ENCODE data around the gene ZSCAN18. TPM values are rescaled to one million over a fixed set of nuclear protein-coding genes. Genes with fewer than 3 reads are reported as not detected.

The ZSCAN18 gene
- total RNA-seq, 1 experiment from 2014 or later: 0.12 TPM

DNA sequence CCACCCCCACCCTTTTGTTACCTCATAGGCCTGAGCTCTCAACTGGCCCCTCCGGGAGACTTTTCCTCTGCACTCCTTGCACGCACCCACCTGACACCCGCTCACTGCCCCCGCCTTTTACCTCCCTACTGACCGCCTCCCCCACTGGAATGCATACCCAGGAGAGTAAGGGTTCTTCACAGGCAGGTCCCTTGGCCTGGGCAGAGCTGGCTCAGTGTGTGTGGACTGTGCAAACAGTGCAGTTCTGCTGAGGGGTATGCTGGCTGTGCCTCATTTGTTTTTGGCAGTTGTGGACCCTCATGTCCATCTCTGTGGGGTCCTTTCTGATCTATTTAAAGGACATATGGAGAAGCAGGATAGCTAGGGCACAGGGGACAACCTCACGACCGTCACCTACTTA lies 5.0 kb downstream of the ZSCAN18 start:
- H3K36me3 ChIP-seq (ENCODE audit: control insufficient read depth in 1 of 2, insufficient read depth in 2 of 2, low read length in 2 of 2): no peaks in the 10 kb centered on the region
- ATAC-seq: no peak
- H3K9ac ChIP-seq (ENCODE audit: low read length): no peak overlapping the region
- DNase-seq (ENCODE audit: low read depth, low spot score): no peak
- H4K20me1 ChIP-seq (ENCODE audit: insufficient read depth): no peaks in the 10 kb centered on the region
- RAD21 ChIA-PET (ENCODE audit: low non-redundant PET in 1 of 2, low total read pairs in 2 of 2, uncharacterized antibody in 2 of 2, unreplicated experiment in 2 of 2): no interaction called here
- no peaks in the 10 kb centered on the region for H3K27me3 ChIP-seq (ENCODE audit: insufficient read depth, low read length)
- POLR2A ChIA-PET: no interaction called here
- H2AFZ ChIP-seq (ENCODE audit: low read depth, low read length, poor library complexity, severe bottlenecking): no peak overlapping the region
- no peaks in the 10 kb centered on the region for H3K79me2 ChIP-seq (ENCODE audit: insufficient read depth, low read length)
- H3K4me3 ChIP-seq (replicated peaks in 1 of 2; ENCODE audit: low read depth in 1 of 2, low read length in 2 of 2): no peak overlapping the region
- H3K4me1 ChIP-seq (ENCODE audit: control insufficient read depth in 1 of 2, insufficient read depth in 2 of 2, low read length in 2 of 2): no peaks in the 10 kb centered on the region
- intact Hi-C loops (cut with micrococcal nuclease): no loop called here
- peaks cover 6 to 20% of the 10 kb centered on the region in 2 experiments; a peak in 2 of 4 replicates for H3K9me3 ChIP-seq (ENCODE audit: control insufficient read depth in 1 of 2, insufficient read depth in 1 of 2, low read depth in 1 of 2, low read length in 2 of 2)
- no TSS peak for BruUV-seq (replicated peaks)
- no peak overlapping the region for H3K27ac ChIP-seq (ENCODE audit: low read depth, low read length)
- H3K4me2 ChIP-seq (ENCODE audit: low read length): no peak overlapping the region
- no peaks in the 10 kb centered on the region for H3K9me2 ChIP-seq (ENCODE audit: insufficient read depth)
- CTCF ChIA-PET: no interaction called here
- no peak for TF ChIP-seq POLR2A (IDR thresholded peaks at IDR 0.05; ENCODE audit: borderline replicate concordance, extremely low read depth, insufficient read depth, insufficient read length)

GRCh38 chr19:58091251-58091995 lies 6.6 kb downstream of the ZSCAN18 start:
- H3K79me2 ChIP-seq (ENCODE audit: insufficient read depth, low read length): no peaks in the 10 kb centered on the region
- no peak for ATAC-seq
- TF ChIP-seq TCF7L2 (IDR thresholded peaks at IDR 0.05; ENCODE audit: borderline replicate concordance, extremely low read depth, insufficient read depth, insufficient read length) (no peak), CBX3 (IDR thresholded peaks at IDR 0.05; ENCODE audit: low read depth) (no peak), ZFX (IDR thresholded peaks at IDR 0.05) (no peak), EZH2 (IDR thresholded peaks at IDR 0.05) (no peak), CEBPB (IDR thresholded peaks at IDR 0.05; ENCODE audit: low read depth) (no peak), SRF (IDR thresholded peaks at IDR 0.05; ENCODE audit: low read depth) (no peak), SP1 (IDR thresholded peaks at IDR 0.05; ENCODE audit: low read depth) (no peak), RAD21 (IDR thresholded peaks at IDR 0.05; ENCODE audit: low read depth) (no peak), ZNF274 (IDR thresholded peaks at IDR 0.05; ENCODE audit: low read depth, low read length) (no peak), POLR2A (IDR thresholded peaks at IDR 0.05; ENCODE audit: borderline replicate concordance, extremely low read depth, insufficient read depth, insufficient read length) (no peak)
- no peaks in the 10 kb centered on the region for H3K36me3 ChIP-seq (ENCODE audit: control insufficient read depth in 1 of 2, insufficient read depth in 2 of 2, low read length in 2 of 2)
- no peak overlapping the region for H3K4me2 ChIP-seq (ENCODE audit: low read length)
- H3K4me3 ChIP-seq (replicated peaks in 1 of 2; ENCODE audit: low read depth in 1 of 2, low read length in 2 of 2): no peak overlapping the region
- H3K4me1 ChIP-seq (ENCODE audit: control insufficient read depth in 1 of 2, insufficient read depth in 2 of 2, low read length in 2 of 2): no peaks in the 10 kb centered on the region
- no peaks in the 10 kb centered on the region for H3K27me3 ChIP-seq (ENCODE audit: insufficient read depth, low read length)
- H4K20me1 ChIP-seq (ENCODE audit: insufficient read depth): no peaks in the 10 kb centered on the region
- ChIA-PET POLR2A (no interaction called here), CTCF (no interaction called here), RAD21 (ENCODE audit: low non-redundant PET in 1 of 2, low total read pairs in 2 of 2, uncharacterized antibody in 2 of 2, unreplicated experiment in 2 of 2) (no interaction called here)
- no peak for DNase-seq (ENCODE audit: low read depth, low spot score)
- peaks cover 9 to 20% of the 10 kb centered on the region in 2 experiments; a peak in 2 of 4 replicates for H3K9me3 ChIP-seq (ENCODE audit: control insufficient read depth in 1 of 2, insufficient read depth in 1 of 2, low read depth in 1 of 2, low read length in 2 of 2)
- intact Hi-C loops (cut with micrococcal nuclease): no loop called here
- H3K9me2 ChIP-seq (ENCODE audit: insufficient read depth): no peaks in the 10 kb centered on the region
- H3K27ac ChIP-seq (ENCODE audit: low read depth, low read length): no peak overlapping the region
- H2AFZ ChIP-seq (ENCODE audit: low read depth, low read length, poor library complexity, severe bottlenecking): no peak overlapping the region
- BruUV-seq (replicated peaks): no TSS peak
- no peak overlapping the region for H3K9ac ChIP-seq (ENCODE audit: low read length)

Measured in HCT116 (cell line).